Heart left ventricle (tissue), 13 donors: ENCODE results near the gene FTCD.

Experiments used
- POLR2A ChIP-seq, 2 donors: fragments of 450-650 bp; IDR thresholded peaks; one replicate each; pipeline ENCODE4 v1.6.1; 2017; ENCODE audit warnings: antibody characterized with exemption in 2 of 2, mild to moderate bottlenecking in 2 of 2, moderate library complexity in 2 of 2
- TF ChIP-seq, protein P1 (sequence below), 12 donors: fragments of 200-600 bp; sonication (generic) in 4 of 12; IDR thresholded peaks; one replicate each; pipeline versions ENCODE4 v1.5.0 to v1.8.0; 2018 to 2022; ENCODE audit warnings: antibody characterized with exemption in 12 of 12, mild to moderate bottlenecking in 5 of 12
- donor health status: ischemic (EF 13 %, LVEDD 7.1; RV severe dilation, severe dysfunction).
- donor health status: DM: no; HTN: yes; CAD: no.
- donor health status: DM: no; HTN: no; CAD: no.
- donor health status: ischemic (EF 25% LVEDD 6.9; RV normal size, moderate dysfunction).
- donor health status: ischemic (EF 25% LVEDD 5.7; RV mildly dilated, moderate dysfunction).
- donor health status: ischemic (EF 35%, LVEDD 5.7; RV mildly dilated, moderate dysfunction).
- donor health status: nonischemic (EF 11% LVEDD 7.7; RV severe dilation, severe dysfunction).
- donor health status: DM: yes; HTN: yes; CAD: no.
- donor health status: PGD.
- donor health status: ischemic (EF 29% LVEDD 5.4; RV normal size, mild dysfunction).
- donor health status: nonischemic (EF 23%, LVEDD 6.1; RV moderate dilation, normal function).

DNA sequence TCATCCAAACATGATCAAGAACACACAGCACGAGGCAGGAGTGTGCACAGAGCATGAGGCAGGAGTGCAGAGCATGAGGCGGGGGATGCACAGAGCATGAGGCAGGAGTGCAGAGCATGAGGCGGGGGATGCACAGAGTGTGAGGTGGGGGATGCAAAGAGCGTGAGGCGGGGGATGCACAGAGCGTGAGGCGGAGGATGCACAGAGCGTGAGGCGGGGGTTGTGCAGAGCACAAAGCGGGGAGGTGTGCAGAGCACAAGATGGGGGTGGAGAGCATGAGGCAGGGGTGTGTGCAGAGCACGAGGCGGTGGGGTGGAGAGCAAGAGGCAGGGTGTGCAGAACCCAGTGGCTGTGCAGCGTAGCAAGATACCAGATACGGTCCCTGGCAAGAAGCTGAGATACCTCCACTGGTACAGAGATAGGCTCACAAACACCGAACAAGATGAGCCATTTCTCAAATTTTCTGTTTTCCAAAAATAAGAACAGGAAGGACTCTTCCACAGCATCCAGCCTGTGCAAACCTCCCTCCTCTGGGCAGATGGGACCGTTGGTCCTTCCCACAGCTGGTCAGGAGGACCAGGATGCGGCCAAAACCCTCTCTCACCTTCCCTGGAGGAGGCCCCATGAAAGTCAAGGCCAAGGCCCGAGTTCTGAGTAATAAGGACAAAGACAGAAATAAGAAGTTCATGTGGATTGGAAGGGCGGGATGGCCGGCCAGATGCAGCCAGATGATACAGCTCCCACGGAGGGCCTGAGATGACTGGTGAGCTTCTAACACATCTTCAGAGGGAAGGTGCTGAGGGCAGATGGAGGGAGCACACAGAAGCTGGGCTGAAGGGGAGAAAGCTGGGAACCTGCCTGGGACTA, 16.9 kb upstream of the FTCD start:
- TF ChIP-seq, protein P1, sequence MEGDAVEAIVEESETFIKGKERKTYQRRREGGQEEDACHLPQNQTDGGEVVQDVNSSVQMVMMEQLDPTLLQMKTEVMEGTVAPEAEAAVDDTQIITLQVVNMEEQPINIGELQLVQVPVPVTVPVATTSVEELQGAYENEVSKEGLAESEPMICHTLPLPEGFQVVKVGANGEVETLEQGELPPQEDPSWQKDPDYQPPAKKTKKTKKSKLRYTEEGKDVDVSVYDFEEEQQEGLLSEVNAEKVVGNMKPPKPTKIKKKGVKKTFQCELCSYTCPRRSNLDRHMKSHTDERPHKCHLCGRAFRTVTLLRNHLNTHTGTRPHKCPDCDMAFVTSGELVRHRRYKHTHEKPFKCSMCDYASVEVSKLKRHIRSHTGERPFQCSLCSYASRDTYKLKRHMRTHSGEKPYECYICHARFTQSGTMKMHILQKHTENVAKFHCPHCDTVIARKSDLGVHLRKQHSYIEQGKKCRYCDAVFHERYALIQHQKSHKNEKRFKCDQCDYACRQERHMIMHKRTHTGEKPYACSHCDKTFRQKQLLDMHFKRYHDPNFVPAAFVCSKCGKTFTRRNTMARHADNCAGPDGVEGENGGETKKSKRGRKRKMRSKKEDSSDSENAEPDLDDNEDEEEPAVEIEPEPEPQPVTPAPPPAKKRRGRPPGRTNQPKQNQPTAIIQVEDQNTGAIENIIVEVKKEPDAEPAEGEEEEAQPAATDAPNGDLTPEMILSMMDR (IDR thresholded peaks at IDR 0.05) = no peak
- no peak for TF ChIP-seq POLR2A (IDR thresholded peaks at IDR 0.05)
